Neuronal stem cell (in vitro differentiated cells): ENCODE measurements around the gene WWOX.

ENCODE experiments used
- DNase-seq: peaks from one replicate; pipeline ENCODE4 v3.0.0-alpha.2; 2013; ENCODE audit warnings: low spot score
- H2AFZ ChIP-seq: one replicate; pipeline ENCODE4 v1.6.1; 2013; ENCODE audit warnings: mild to moderate bottlenecking, low read length, inconsistent platforms
- H2AK5ac ChIP-seq: 2 replicates; pipeline ENCODE4 v1.6.1; 2013; ENCODE audit warnings: low read depth, mild to moderate bottlenecking, inconsistent platforms, low read length, moderate library complexity, mixed read lengths
- H2BK120ac ChIP-seq: 2 replicates; pipeline ENCODE4 v1.6.1; 2013; ENCODE audit warnings: low read depth, mild to moderate bottlenecking, inconsistent platforms, low read length, moderate library complexity, mixed read lengths
- H2BK12ac ChIP-seq: one replicate; pipeline ENCODE4 v1.6.1; 2013; ENCODE audit warnings: low read length, inconsistent platforms
- H2BK15ac ChIP-seq: 2 replicates; pipeline ENCODE4 v1.6.1; 2013; ENCODE audit warnings: mild to moderate bottlenecking, low read length, inconsistent platforms, mixed read lengths
- H2BK5ac ChIP-seq: one replicate; pipeline ENCODE4 v1.6.1; 2013; ENCODE audit warnings: inconsistent platforms, mild to moderate bottlenecking, low read length, moderate library complexity
- H3K14ac ChIP-seq: one replicate; pipeline ENCODE4 v1.6.1; 2013; ENCODE audit warnings: low read length, inconsistent platforms
- H3K18ac ChIP-seq: 2 replicates; pipeline ENCODE4 v1.6.1; 2013; ENCODE audit warnings: low read length, inconsistent platforms
- H3K23ac ChIP-seq: 2 replicates; pipeline ENCODE4 v1.6.1; 2013; ENCODE audit warnings: low read depth, mild to moderate bottlenecking, mixed read lengths, low read length, inconsistent platforms; ENCODE audit not compliant: poor library complexity
- H3K27ac ChIP-seq: replicated peaks from 3 replicates; pipeline ENCODE4 v1.5.1; 2013; ENCODE audit warnings: low read length, inconsistent platforms
- H3K27me3 ChIP-seq, 3 experiments: 2 replicates each; pipeline ENCODE4 v1.6.1; 2013; ENCODE audit warnings: low read length in 3 of 3, mild to moderate bottlenecking in 2 of 3, inconsistent platforms in 1 of 3, low read depth in 1 of 3, mixed read lengths in 1 of 3, moderate library complexity in 1 of 3; ENCODE audit not compliant: control insufficient read depth in 3 of 3, insufficient read depth in 3 of 3
- H3K36me3 ChIP-seq, 2 donors: replicated peaks in 1 of 2; 2 replicates each; pipeline ENCODE4 v1.6.1; 2013; ENCODE audit warnings: low read length in 2 of 2; ENCODE audit not compliant: control insufficient read depth in 2 of 2, insufficient read depth in 2 of 2
- H3K4ac ChIP-seq: 2 replicates; pipeline ENCODE4 v1.6.1; 2013; ENCODE audit warnings: inconsistent platforms, mild to moderate bottlenecking, low read length, moderate library complexity
- H3K4me1 ChIP-seq, 2 donors: 1 replicate in 1 of 2; 2 replicates in 1 of 2; pipeline ENCODE4 v1.6.1; 2013; ENCODE audit warnings: low read length in 2 of 2, low read depth in 1 of 2; ENCODE audit not compliant: control insufficient read depth in 2 of 2, insufficient read depth in 1 of 2
- H3K4me2 ChIP-seq: one replicate; pipeline ENCODE4 v1.6.1; 2013; ENCODE audit warnings: mild to moderate bottlenecking, low read length, inconsistent platforms; ENCODE audit not compliant: insufficient read depth, poor library complexity, severe bottlenecking
- H3K4me3 ChIP-seq, 2 donors: 2 replicates each; pipeline ENCODE4 v1.5.1; 2013; ENCODE audit warnings: low read length in 2 of 2, mild to moderate bottlenecking in 2 of 2, inconsistent platforms in 1 of 2, moderate library complexity in 1 of 2
- H3K79me1 ChIP-seq: one replicate; pipeline ENCODE4 v1.6.1; 2013; ENCODE audit warnings: low read depth, mild to moderate bottlenecking, inconsistent platforms, low read length, moderate library complexity
- H3K9ac ChIP-seq: one replicate; pipeline ENCODE4 v1.6.1; 2013; ENCODE audit warnings: mild to moderate bottlenecking, low read depth, low read length, inconsistent platforms; ENCODE audit not compliant: poor library complexity
- H3K9me3 ChIP-seq, 2 donors: replicated peaks in 1 of 2; 2 replicates each; pipeline versions ENCODE3 to v1.6.1; 2013; ENCODE audit warnings: low read length in 2 of 2, mild to moderate bottlenecking in 2 of 2, inconsistent platforms in 1 of 2, low read depth in 1 of 2, mixed read lengths in 1 of 2, moderate library complexity in 1 of 2; ENCODE audit not compliant: control insufficient read depth in 2 of 2, insufficient read depth in 1 of 2
- H4K8ac ChIP-seq: one replicate; pipeline ENCODE4 v1.6.1; 2013; ENCODE audit warnings: low read depth, mild to moderate bottlenecking, inconsistent platforms, low read length, moderate library complexity
- H4K91ac ChIP-seq: one replicate; pipeline ENCODE4 v1.6.1; 2013; ENCODE audit warnings: low read length, low read depth, mild to moderate bottlenecking, inconsistent platforms; ENCODE audit not compliant: poor library complexity
- whole genome bisulfite sequencing, 2 donors: extraction: QIAGEN DNeasy Blood & Tissue Kit; methylation state at CpG; one replicate each; pipeline ENCODE4 v1.1.7; 2013; ENCODE audit warnings: missing lambda C conversion rate in 2 of 2, mixed read lengths in 1 of 2; ENCODE audit not compliant: insufficient read length in 2 of 2, insufficient replicate concordance in 1 of 2; ENCODE audit errors: extremely low coverage in 2 of 2; 5-methylcytosine and 5-hydroxymethylcytosine counted together

The WWOX gene

GRCh38 chr16:78198288-78198687 is 98.8 kb downstream of the WWOX start:
- Histone ChIP-seq H3K9ac (no peak overlapping the region), H3K14ac (no peak overlapping the region), H3K4me3 (no peak overlapping the region), H4K8ac (no peak overlapping the region), H3K9me3 (no peaks in the 10 kb centered on the region), H2BK5ac (no peak overlapping the region), H3K18ac (no peak overlapping the region), H3K23ac (no peak overlapping the region), H3K36me3 (no peaks in the 10 kb centered on the region), H3K79me1 (peaks cover 1% of the 10 kb centered on the region), H3K4me2 (no peak overlapping the region), H2AK5ac (no peak overlapping the region), H3K27ac (no peak overlapping the region), H4K91ac (no peak overlapping the region), H3K4me1 (no peaks in the 10 kb centered on the region), H2BK120ac (no peak overlapping the region), H2BK12ac (no peak overlapping the region), H2BK15ac (no peak overlapping the region), H2AFZ (no peak overlapping the region), H3K4ac (no peak overlapping the region), H3K27me3 (no peaks in the 10 kb centered on the region)
- WGBS, 2 donors, result no CpG with 5 or more reads among the region's 5 CpGs
- no peak for DNase-seq

DNA sequence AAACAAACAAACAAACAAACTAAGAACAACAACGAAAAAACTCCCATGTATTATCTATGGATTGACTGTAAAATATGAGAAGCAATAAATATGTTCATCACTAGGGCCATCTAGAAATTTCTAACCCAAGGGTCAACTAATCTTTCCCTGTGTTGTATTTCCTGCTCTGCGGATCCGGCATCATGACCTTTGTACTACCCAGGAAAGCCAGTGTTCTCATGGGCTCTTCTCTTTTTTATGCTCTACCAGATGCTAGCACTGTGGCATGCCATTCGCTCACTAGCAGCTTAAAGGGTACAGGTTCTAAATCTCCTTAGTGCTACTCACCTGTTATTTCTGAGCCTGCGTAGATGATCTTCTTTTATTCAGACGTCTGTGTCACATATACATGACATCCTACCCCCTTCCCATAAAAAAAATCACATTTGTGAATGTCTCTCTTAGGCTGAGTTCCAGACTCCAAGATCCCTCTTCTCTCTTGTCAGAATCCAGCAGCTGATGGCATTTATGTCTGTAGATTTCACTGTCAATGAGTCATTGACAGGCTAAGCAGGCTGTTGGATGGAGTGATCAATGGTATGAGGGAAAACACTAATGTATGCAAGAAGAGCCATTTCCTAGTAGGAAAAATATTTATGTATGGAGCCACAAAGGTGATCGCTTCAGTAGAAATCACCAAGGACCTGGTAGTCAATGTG is 100.0 kb downstream of the WWOX start:
- Histone ChIP-seq H2AFZ (no peak overlapping the region), H3K18ac (no peak overlapping the region), H3K4me2 (no peak overlapping the region), H2BK5ac (no peak overlapping the region), H2BK120ac (no peak overlapping the region), H3K4ac (no peak overlapping the region), H4K91ac (no peak overlapping the region), H3K79me1 (peaks cover 4% of the 10 kb centered on the region), H3K14ac (no peak overlapping the region), H4K8ac (no peak overlapping the region), H3K9ac (no peak overlapping the region), H3K27me3 (no peaks in the 10 kb centered on the region), H2BK12ac (no peak overlapping the region), H3K36me3 (no peaks in the 10 kb centered on the region), H2AK5ac (no peak overlapping the region), H3K4me3 (no peak overlapping the region), H3K27ac (no peak overlapping the region), H2BK15ac (no peak overlapping the region), H3K23ac (no peak overlapping the region), H3K9me3 (no peaks in the 10 kb centered on the region), H3K4me1 (no peaks in the 10 kb centered on the region)
- no peak for DNase-seq
- WGBS, 2 donors, result no CpG with 5 or more reads among the region's 7 CpGs

DNA sequence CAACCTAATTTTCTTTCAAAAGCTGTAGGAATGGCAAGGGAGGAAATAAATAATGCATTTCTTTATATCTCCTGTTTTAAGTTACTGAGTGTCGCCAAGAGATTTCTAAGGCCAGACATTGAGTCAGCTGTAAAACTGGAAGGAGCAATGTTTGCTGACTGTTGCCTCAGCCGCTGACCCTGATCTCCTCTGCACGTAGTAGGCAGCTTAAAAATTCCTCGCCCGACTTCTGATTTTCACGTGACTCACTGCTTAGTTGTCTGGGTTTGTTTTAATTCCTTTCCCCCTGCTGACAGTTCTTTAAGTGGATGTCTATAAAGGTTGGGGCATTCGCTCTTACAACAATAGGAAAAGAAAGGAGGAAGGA is 100.6 kb downstream of the WWOX start:
- no peak for DNase-seq
- Histone ChIP-seq H3K36me3 (no peaks in the 10 kb centered on the region), H2AK5ac (no peak overlapping the region), H2AFZ (no peak overlapping the region), H2BK12ac (no peak overlapping the region), H3K9ac (no peak overlapping the region), H4K91ac (no peak overlapping the region), H3K23ac (no peak overlapping the region), H2BK5ac (no peak overlapping the region), H3K4me2 (no peak overlapping the region), H3K4me1 (no peaks in the 10 kb centered on the region), H3K18ac (no peak overlapping the region), H3K9me3 (no peaks in the 10 kb centered on the region), H3K4ac (no peak overlapping the region), H3K79me1 (peaks cover 4% of the 10 kb centered on the region), H4K8ac (no peak overlapping the region), H2BK15ac (no peak overlapping the region), H3K27me3 (no peaks in the 10 kb centered on the region), H3K4me3 (no peak overlapping the region), H2BK120ac (no peak overlapping the region), H3K14ac (no peak overlapping the region), H3K27ac (no peak overlapping the region)
- no CpG with 5 or more reads among the region's 7 CpGs for WGBS, 2 donors

- Histone ChIP-seq H3K4me3 (no peak overlapping the region), H3K4me1 (no peaks in the 10 kb centered on the region), H2BK15ac (no peak overlapping the region), H3K4ac (no peak overlapping the region), H3K27me3 (no peaks in the 10 kb centered on the region), H3K9me3 (no peaks in the 10 kb centered on the region), H2BK12ac (no peak overlapping the region), H2AFZ (no peak overlapping the region), H3K23ac (no peak overlapping the region), H3K36me3 (no peaks in the 10 kb centered on the region), H3K14ac (no peak overlapping the region), H3K79me1 (peaks cover 4% of the 10 kb centered on the region), H4K8ac (no peak overlapping the region), H2BK120ac (no peak overlapping the region), H4K91ac (no peak overlapping the region), H2BK5ac (no peak overlapping the region), H3K4me2 (no peak overlapping the region), H3K27ac (no peak overlapping the region), H2AK5ac (no peak overlapping the region), H3K9ac (no peak overlapping the region), H3K18ac (no peak overlapping the region)
- no CpG with 5 or more reads among the region's 6 CpGs for WGBS, 2 donors
- no peak for DNase-seq
Observed at GRCh38 chr16:78200623-78201096, 101.2 kb downstream of the WWOX start.
